Fibroblast of mammary gland (primary cell): ENCODE measurements around the gene RBM24.

Experiments
- DNase-seq: peaks from one replicate; pipeline ENCODE4 v3.0.0-alpha.2; 2010; ENCODE audit warnings: low read depth
- H3K4me3 ChIP-seq: 2 replicates; pipeline ENCODE4 v1.5.1; 2011; ENCODE audit warnings: low read depth, mild to moderate bottlenecking, low read length, moderate library complexity; ENCODE audit not compliant: control insufficient read depth
- TF ChIP-seq, protein P1 (sequence below): conservative IDR thresholded peaks from 2 replicates; pipeline ENCODE4 v1.5.1; 2011; ENCODE audit warnings: low read depth, low read length, inconsistent platforms; ENCODE audit not compliant: control insufficient read depth, insufficient read depth

RBM24 gene

DNA sequence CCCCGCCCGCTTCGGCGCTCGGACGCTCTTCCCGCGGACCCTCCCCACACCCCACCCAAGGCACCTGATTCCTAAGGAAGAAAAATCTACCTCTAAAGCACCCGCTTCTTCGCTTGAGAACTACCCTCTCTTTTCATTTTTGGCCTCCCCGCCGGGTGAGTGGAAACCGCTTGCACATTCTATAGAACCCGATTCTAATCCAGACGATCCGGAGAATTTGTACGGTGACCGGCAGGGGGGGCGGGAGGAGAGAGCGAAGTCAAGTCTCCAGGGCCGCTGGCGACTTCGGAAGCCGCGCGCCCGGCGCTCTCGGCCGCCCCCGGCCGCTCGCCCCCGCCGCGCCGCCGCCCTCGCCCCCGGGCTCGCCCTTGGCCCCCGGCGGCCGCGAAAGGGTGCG, at the start of gene RBM24:
TSS of gene RBM24 (plus strand) at position 262 of the 397 bp plus-strand sequence. CDS start 221 bp downstream, outside the sequence.
- peak; percentile 63 for DNase-seq
- TF ChIP-seq, protein P1, sequence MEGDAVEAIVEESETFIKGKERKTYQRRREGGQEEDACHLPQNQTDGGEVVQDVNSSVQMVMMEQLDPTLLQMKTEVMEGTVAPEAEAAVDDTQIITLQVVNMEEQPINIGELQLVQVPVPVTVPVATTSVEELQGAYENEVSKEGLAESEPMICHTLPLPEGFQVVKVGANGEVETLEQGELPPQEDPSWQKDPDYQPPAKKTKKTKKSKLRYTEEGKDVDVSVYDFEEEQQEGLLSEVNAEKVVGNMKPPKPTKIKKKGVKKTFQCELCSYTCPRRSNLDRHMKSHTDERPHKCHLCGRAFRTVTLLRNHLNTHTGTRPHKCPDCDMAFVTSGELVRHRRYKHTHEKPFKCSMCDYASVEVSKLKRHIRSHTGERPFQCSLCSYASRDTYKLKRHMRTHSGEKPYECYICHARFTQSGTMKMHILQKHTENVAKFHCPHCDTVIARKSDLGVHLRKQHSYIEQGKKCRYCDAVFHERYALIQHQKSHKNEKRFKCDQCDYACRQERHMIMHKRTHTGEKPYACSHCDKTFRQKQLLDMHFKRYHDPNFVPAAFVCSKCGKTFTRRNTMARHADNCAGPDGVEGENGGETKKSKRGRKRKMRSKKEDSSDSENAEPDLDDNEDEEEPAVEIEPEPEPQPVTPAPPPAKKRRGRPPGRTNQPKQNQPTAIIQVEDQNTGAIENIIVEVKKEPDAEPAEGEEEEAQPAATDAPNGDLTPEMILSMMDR: peak; percentile 23
- H3K4me3 ChIP-seq: peak within 1 kb of the TSS; percentile 58

DNA sequence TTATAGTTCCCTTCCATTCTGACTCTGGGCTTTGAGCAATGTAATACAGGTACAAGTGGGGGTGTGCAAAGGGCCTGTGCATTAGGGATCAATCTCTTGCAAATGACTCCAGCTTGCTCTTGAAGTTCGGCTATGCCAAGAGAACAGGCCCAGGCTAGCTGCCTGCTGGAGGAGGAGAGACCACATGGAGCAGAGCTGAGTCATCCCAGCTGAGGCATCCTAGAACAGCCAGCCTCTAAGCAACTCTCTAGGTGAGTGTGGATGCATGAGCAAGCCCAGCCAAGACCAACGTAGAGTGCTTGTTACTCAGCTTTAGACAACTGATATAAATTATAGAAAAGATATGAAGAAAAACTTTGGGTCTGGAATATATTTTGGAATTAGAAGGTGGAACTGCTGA, 47.6 kb upstream of the RBM24 start:
- H3K4me3 ChIP-seq: no peak overlapping the region
- DNase-seq: peak; percentile 57
- TF ChIP-seq, protein P1: no peak

DNA sequence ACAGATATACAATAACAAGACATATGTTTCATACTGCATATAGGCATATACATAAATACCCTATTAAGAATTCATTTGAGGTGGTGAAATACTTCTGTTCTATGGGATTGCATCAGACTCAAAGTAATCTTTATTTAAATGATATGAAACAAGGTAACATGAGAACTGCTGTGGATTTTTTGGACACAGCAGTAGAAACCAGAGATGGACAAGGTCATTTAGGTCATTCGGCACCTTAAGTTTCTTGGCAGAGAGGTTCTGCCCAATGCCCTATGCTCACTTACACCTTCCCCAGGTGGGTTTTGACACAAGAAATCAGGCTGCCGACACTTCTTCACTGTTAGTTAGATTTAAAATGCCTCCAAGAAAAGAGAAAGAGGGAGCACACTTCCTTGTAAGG, 43.9 kb upstream of the RBM24 start:
- DNase-seq: no peak
- H3K4me3 ChIP-seq: no peak overlapping the region
- TF ChIP-seq, protein P1: no peak

DNA sequence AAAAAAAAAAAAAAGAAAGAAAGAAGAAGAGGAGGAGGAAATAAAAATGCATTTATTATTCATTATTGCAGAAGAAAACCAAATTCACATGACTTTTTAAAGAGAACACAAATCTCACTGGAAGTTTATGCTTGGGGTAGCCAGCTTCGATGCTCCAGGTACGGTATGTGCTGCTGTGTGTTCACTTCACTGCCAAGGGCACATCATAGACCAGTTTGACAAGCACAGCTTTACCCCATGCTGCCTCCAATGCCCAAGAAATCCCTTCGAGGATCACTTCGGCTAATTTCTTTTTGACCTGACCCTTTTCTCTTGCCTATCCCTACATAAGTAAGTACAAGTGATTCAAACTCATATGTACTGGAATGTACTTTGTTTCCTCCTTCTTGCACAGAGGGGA, 41.9 kb upstream of the RBM24 start:
- TF ChIP-seq, protein P1: no peak
- DNase-seq: no peak

DNA sequence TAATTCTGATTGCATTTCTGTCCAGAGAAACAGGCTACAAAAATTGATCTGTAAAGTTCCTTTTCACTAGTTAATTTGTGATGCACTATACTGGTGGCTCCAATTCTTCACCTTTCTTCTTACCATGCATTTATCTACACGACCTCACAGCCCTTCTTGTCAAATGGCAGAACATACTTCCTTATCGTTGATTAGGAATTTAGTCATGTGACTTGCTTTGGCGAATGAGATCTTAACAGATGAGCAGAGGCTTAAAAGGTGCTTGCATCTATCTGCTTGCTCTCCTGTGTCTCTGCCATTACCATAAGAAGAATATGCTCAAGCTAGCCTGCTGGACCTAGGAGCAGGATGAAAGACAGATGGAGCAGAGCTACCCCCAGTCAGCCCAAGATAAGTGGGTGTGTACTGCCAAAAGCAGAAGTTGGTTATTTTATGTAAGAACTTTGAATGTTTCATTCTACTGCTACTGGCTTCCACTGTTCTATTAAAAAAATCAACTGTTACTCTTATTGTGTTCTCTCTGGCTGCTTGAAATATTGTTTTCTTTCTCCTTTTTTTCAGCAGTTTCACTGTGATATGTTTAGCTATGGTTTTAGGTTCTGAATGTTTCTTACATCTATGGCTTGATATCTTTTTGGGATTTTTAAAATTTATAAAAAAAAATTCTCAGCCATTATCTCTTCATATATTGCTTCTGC, 40.2 kb upstream of the RBM24 start:
- H3K4me3 ChIP-seq: no peak overlapping the region
- DNase-seq: no peak
- TF ChIP-seq, protein P1: no peak

More for the DNA sequence above, 41.9 kb upstream of the RBM24 start:
- no peak overlapping the region for H3K4me3 ChIP-seq

DNA sequence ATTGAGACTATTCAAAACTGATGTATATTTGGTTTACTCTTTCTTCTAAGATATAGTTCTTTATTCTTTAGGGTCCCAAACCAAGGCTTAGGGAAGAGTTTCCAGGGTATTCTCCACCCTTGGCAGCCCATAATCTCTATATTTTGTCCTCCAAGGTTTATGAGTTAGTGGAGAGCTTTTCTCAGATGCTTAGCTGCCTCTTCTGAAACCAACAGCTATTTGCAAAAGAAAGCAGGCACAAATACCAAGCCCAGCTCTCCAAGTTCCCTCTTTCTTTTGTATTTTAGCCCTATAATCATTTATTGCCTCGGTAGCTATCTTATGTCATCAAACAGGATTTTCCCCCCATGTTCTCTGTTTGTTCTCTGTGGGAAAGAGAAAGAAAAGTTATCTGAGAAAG, 39.1 kb upstream of the RBM24 start:
- TF ChIP-seq, protein P1: no peak
- no peak for DNase-seq
- H3K4me3 ChIP-seq: no peak overlapping the region
